ENCODE measurements around the gene ANO10. TPM values are rescaled to one million over a fixed set of nuclear protein-coding genes. Genes with fewer than 3 reads are reported as not detected.
"Not testable (repeated sequence)": the region's sequence is repeated elsewhere in the genome, so short reads cannot be mapped to it uniquely, and the experiment has no call there.

ANO10 gene
- total and polyA plus RNA-seq, 5 donors from 2014 or later, result 5.3 to 9.8 (median 6.5) TPM

GRCh38 chr3:43525941-43526607 lies 95.7 kb downstream of the ANO10 start:
- Mint-ChIP-seq H3K36me3 (peaks cover 4% of the 10 kb centered on the region), H3K4me3 (no peak overlapping the region), H3K9me3 (peaks cover 0 to 10% (median 3%) of the 10 kb centered on the region in 7 donors), H3K27ac (no peak overlapping the region), H3K4me1 (peaks cover 0 to 4% (median 0%) of the 10 kb centered on the region in 4 donors), H3K27me3 (no peaks in the 10 kb centered on the region)
- Histone ChIP-seq H3K4me3 (ENCODE audit: low read depth, low read length) (no peak overlapping the region), H3K27ac (ENCODE audit: insufficient read depth, low read length, poor library complexity, severe bottlenecking) (no peak overlapping the region), H3K9me3 (ENCODE audit: control insufficient read depth in 2 of 2, low read length in 2 of 2) (no peaks in the 10 kb centered on the region), H3K4me1 (ENCODE audit: control insufficient read depth, insufficient read depth, low read length, poor library complexity, severe bottlenecking) (no peaks in the 10 kb centered on the region), H3K27me3 (ENCODE audit: control insufficient read depth, insufficient read depth, low read length) (no peaks in the 10 kb centered on the region), H3K36me3 (ENCODE audit: control insufficient read depth, insufficient read depth, low read length) (no peaks in the 10 kb centered on the region)
- DNase-seq, result no peak
- ATAC-seq (ENCODE audit: low read depth in 2 of 2), result no peak

GRCh38 chr3:43525386-43525785 lies 96.4 kb downstream of the ANO10 start:
- Histone ChIP-seq H3K27ac (ENCODE audit: insufficient read depth, low read length, poor library complexity, severe bottlenecking) (no peak overlapping the region), H3K27me3 (ENCODE audit: control insufficient read depth, insufficient read depth, low read length) (no peaks in the 10 kb centered on the region), H3K36me3 (ENCODE audit: control insufficient read depth, insufficient read depth, low read length) (no peaks in the 10 kb centered on the region), H3K4me1 (ENCODE audit: control insufficient read depth, insufficient read depth, low read length, poor library complexity, severe bottlenecking) (no peaks in the 10 kb centered on the region), H3K9me3 (ENCODE audit: control insufficient read depth in 2 of 2, low read length in 2 of 2) (no peaks in the 10 kb centered on the region), H3K4me3 (ENCODE audit: low read depth, low read length) (no peak overlapping the region)
- Mint-ChIP-seq H3K4me3 (no peak overlapping the region), H3K9me3 (peaks cover 0 to 10% (median 3%) of the 10 kb centered on the region in 7 donors), H3K4me1 (peaks cover 0 to 4% (median 0%) of the 10 kb centered on the region in 4 donors), H3K36me3 (peaks cover 4% of the 10 kb centered on the region), H3K27me3 (no peaks in the 10 kb centered on the region), H3K27ac (no peak overlapping the region)
- no peak for DNase-seq
- no peak for ATAC-seq (ENCODE audit: low read depth in 2 of 2)

- Mint-ChIP-seq H3K27ac (no peak overlapping the region), H3K4me3 (no peak overlapping the region), H3K4me1 (no peaks in the 10 kb centered on the region), H3K27me3 (no peaks in the 10 kb centered on the region), H3K36me3 (peaks cover 13% of the 10 kb centered on the region), H3K9me3 (peaks cover 0 to 26% (median 8%) of the 10 kb centered on the region in 7 donors)
- Histone ChIP-seq H3K9me3 (ENCODE audit: control insufficient read depth in 2 of 2, low read length in 2 of 2) (peaks cover 9 to 11% of the 10 kb centered on the region in 2 experiments), H3K27me3 (ENCODE audit: control insufficient read depth, insufficient read depth, low read length) (no peaks in the 10 kb centered on the region), H3K4me1 (ENCODE audit: control insufficient read depth, insufficient read depth, low read length, poor library complexity, severe bottlenecking) (no peaks in the 10 kb centered on the region), H3K36me3 (ENCODE audit: control insufficient read depth, insufficient read depth, low read length) (no peaks in the 10 kb centered on the region), H3K4me3 (ENCODE audit: low read depth, low read length) (no peak overlapping the region), H3K27ac (ENCODE audit: insufficient read depth, low read length, poor library complexity, severe bottlenecking) (no peak overlapping the region)
- DNase-seq (peak in 1 of 3 donors; percentile 44), ATAC-seq (ENCODE audit: low read depth in 2 of 2) (no peak)
Observed at GRCh38 chr3:43523454-43524053, 98.3 kb downstream of the ANO10 start.

- H3K4me3 Mint-ChIP-seq, result no peak overlapping the region
- peaks cover 0 to 26% (median 8%) of the 10 kb centered on the region in 7 donors for H3K9me3 Mint-ChIP-seq
- peak overlapping the region in 1 of 3 donors; percentile 74 for H3K27ac Mint-ChIP-seq
- Histone ChIP-seq H3K4me1 (ENCODE audit: control insufficient read depth, insufficient read depth, low read length, poor library complexity, severe bottlenecking) (no peaks in the 10 kb centered on the region), H3K27me3 (ENCODE audit: control insufficient read depth, insufficient read depth, low read length) (no peaks in the 10 kb centered on the region), H3K9me3 (ENCODE audit: control insufficient read depth in 2 of 2, low read length in 2 of 2) (peaks cover 9 to 11% of the 10 kb centered on the region in 2 experiments), H3K27ac (ENCODE audit: insufficient read depth, low read length, poor library complexity, severe bottlenecking) (no peak overlapping the region), H3K4me3 (ENCODE audit: low read depth, low read length) (no peak overlapping the region), H3K36me3 (ENCODE audit: control insufficient read depth, insufficient read depth, low read length) (no peaks in the 10 kb centered on the region)
- ATAC-seq (ENCODE audit: low read depth in 2 of 2), result no peak
- DNase-seq, result no peak
- H3K4me1 Mint-ChIP-seq, result no peaks in the 10 kb centered on the region
- H3K36me3 Mint-ChIP-seq, result peaks cover 13% of the 10 kb centered on the region
- H3K27me3 Mint-ChIP-seq, result no peaks in the 10 kb centered on the region
Observed at GRCh38 chr3:43522727-43523362, 99.0 kb downstream of the ANO10 start.

- ATAC-seq (ENCODE audit: low read depth in 2 of 2), result no peak
- Mint-ChIP-seq H3K36me3 (peaks cover 15% of the 10 kb centered on the region), H3K9me3 (peaks cover 0 to 22% (median 8%) of the 10 kb centered on the region in 7 donors), H3K27ac (no peak overlapping the region), H3K4me3 (no peak overlapping the region), H3K27me3 (no peaks in the 10 kb centered on the region), H3K4me1 (no peaks in the 10 kb centered on the region)
- Histone ChIP-seq H3K36me3 (ENCODE audit: control insufficient read depth, insufficient read depth, low read length) (no peaks in the 10 kb centered on the region), H3K4me3 (ENCODE audit: low read depth, low read length) (no peak overlapping the region), H3K27ac (ENCODE audit: insufficient read depth, low read length, poor library complexity, severe bottlenecking) (no peak overlapping the region), H3K4me1 (ENCODE audit: control insufficient read depth, insufficient read depth, low read length, poor library complexity, severe bottlenecking) (no peaks in the 10 kb centered on the region), H3K27me3 (ENCODE audit: control insufficient read depth, insufficient read depth, low read length) (no peaks in the 10 kb centered on the region), H3K9me3 (ENCODE audit: control insufficient read depth in 2 of 2, low read length in 2 of 2) (peaks cover 9 to 11% of the 10 kb centered on the region in 2 experiments)
- DNase-seq, result no peak
Observed at GRCh38 chr3:43521941-43522340, 99.9 kb downstream of the ANO10 start.

DNA sequence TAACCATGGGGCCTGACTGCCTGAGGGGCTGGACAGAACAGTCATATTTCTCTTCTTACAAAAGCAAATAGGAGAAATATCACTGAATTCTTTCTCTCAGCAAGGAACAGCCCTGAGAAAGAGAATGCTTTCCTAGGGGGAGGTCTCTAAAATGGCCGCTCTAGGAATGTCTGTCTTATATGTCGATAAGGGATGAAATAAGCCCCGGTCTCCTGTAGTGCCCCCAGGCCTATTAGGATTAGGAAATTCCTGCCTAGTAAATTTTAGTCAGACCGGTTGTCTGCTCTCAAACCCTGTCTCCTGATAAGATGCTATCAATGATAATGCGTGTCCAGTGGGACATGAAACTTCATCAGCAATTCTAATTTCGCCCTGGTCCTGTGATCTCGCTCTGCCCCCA lies 103.3 kb downstream of the ANO10 start:
- ATAC-seq (ENCODE audit: low read depth in 2 of 2); H3K27me3 ChIP-seq (ENCODE audit: control insufficient read depth, insufficient read depth, low read length); H3K27ac ChIP-seq (ENCODE audit: insufficient read depth, low read length, poor library complexity, severe bottlenecking); H3K36me3 ChIP-seq (ENCODE audit: control insufficient read depth, insufficient read depth, low read length); H3K27ac Mint-ChIP-seq; H3K4me3 Mint-ChIP-seq; H3K4me1 ChIP-seq (ENCODE audit: control insufficient read depth, insufficient read depth, low read length, poor library complexity, severe bottlenecking); H3K27me3 Mint-ChIP-seq; H3K4me3 ChIP-seq (ENCODE audit: low read depth, low read length); DNase-seq: not testable (repeated sequence)
- peaks cover 0 to 22% (median 13%) of the 10 kb centered on the region in 7 donors for H3K9me3 Mint-ChIP-seq
- H3K4me1 Mint-ChIP-seq, result peaks cover 0 to 14% (median 0%) of the 10 kb centered on the region in 4 donors
- H3K9me3 ChIP-seq (ENCODE audit: control insufficient read depth in 2 of 2, low read length in 2 of 2), result peaks cover 9 to 11% of the 10 kb centered on the region in 2 experiments
- H3K36me3 Mint-ChIP-seq, result peaks cover 15% of the 10 kb centered on the region

GRCh38 chr3:43515970-43516635 lies 105.7 kb downstream of the ANO10 start:
- Mint-ChIP-seq H3K4me1 (peaks cover 0 to 14% (median 0%) of the 10 kb centered on the region in 4 donors), H3K9me3 (peaks cover 0 to 22% (median 13%) of the 10 kb centered on the region in 7 donors)
- no peak for ATAC-seq (ENCODE audit: low read depth in 2 of 2)

More at GRCh38 chr3:43515970-43516635, 105.7 kb downstream of the ANO10 start:
- no peaks in the 10 kb centered on the region for H3K4me1 ChIP-seq (ENCODE audit: control insufficient read depth, insufficient read depth, low read length, poor library complexity, severe bottlenecking)
- H3K27ac ChIP-seq (ENCODE audit: insufficient read depth, low read length, poor library complexity, severe bottlenecking), result no peak overlapping the region
- no peaks in the 10 kb centered on the region for H3K27me3 ChIP-seq (ENCODE audit: control insufficient read depth, insufficient read depth, low read length)
- H3K36me3 ChIP-seq (ENCODE audit: control insufficient read depth, insufficient read depth, low read length), result no peaks in the 10 kb centered on the region
- no peak overlapping the region for H3K4me3 Mint-ChIP-seq
- no peaks in the 10 kb centered on the region for H3K27me3 Mint-ChIP-seq
- DNase-seq, result no peak
- peaks cover 9 to 11% of the 10 kb centered on the region in 2 experiments for H3K9me3 ChIP-seq (ENCODE audit: control insufficient read depth in 2 of 2, low read length in 2 of 2)
- peak overlapping the region in 1 of 3 donors; percentile 21 for H3K27ac Mint-ChIP-seq
- no peak overlapping the region for H3K4me3 ChIP-seq (ENCODE audit: low read depth, low read length)
- peaks cover 20% of the 10 kb centered on the region for H3K36me3 Mint-ChIP-seq

Data from CD4-positive, CD25-positive, alpha-beta regulatory T cell (primary cell).